ENCODE measurements around the gene TMEM258. TPM values are rescaled to one million over a fixed set of nuclear protein-coding genes. Genes with fewer than 3 reads are reported as not detected.

Gene TMEM258
- total and polyA plus RNA-seq, 2 of the 4 experiments (the other 2 are of a cell fraction) = 107 to 280 TPM

- ChIA-PET CTCF (no interaction called here), POLR2A (ENCODE audit: unreplicated experiment) (no interaction called here)
- peaks cover 15 to 36% of the 10 kb centered on the region in 2 experiments for H3K79me1 ChIP-seq (ENCODE audit: low read depth in 1 of 2, low read length in 2 of 2)
- H4K8ac ChIP-seq (ENCODE audit: low read depth in 2 of 2, low read length in 2 of 2) = no peak overlapping the region
- peaks cover 4% of the 10 kb centered on the region; the same call in 1 of the 2 replicates for H4K20me1 ChIP-seq (ENCODE audit: insufficient read depth, low read length)
- H3K4me1 ChIP-seq (ENCODE audit: control insufficient read depth, insufficient read depth, low read length) = peaks cover 3% of the 10 kb centered on the region
- no peak overlapping the region for H2AFZ ChIP-seq (replicated peaks; ENCODE audit: low read length, poor library complexity)
- WGBS, 2 experiments (ENCODE audit: extremely low coverage in 2 of 2, insufficient read length in 1 of 2) = 100% methylated on average over 1 of the region's 3 CpGs; no CpG with 5 or more reads in 1 of the 2 experiments
- no peak overlapping the region for H2AK9ac ChIP-seq (replicated peaks; ENCODE audit: low read depth, low read length, poor library complexity)
- dilution Hi-C loops (cut with HindIII; ENCODE audit: low sequenced_read_pairs, unreplicated experiment) = no loop called here
- no peak overlapping the region for H3K4ac ChIP-seq (ENCODE audit: low read depth, low read length)
- BruUV-seq (replicated peaks) = no TSS peak
- H2AK5ac ChIP-seq (ENCODE audit: low read depth, low read length) = no peak overlapping the region
- intact Hi-C loops (cut with micrococcal nuclease) = no loop called here
- H4K91ac ChIP-seq (ENCODE audit: insufficient read depth, low read depth, low read length) = no peak overlapping the region
- H3K14ac ChIP-seq (replicated peaks; ENCODE audit: low read depth, low read length) = no peak overlapping the region
- H3K9me1 ChIP-seq (ENCODE audit: insufficient read depth, low read length) = peaks cover 9% of the 10 kb centered on the region
- H3K27me3 ChIP-seq (ENCODE audit: control insufficient read depth, insufficient read depth, low read length) = no peaks in the 10 kb centered on the region
- H2BK15ac ChIP-seq (ENCODE audit: low read depth, low read length) = no peak overlapping the region
- H3K9me3 ChIP-seq (ENCODE audit: control insufficient read depth, insufficient read depth, low read length) = no peaks in the 10 kb centered on the region
- H2BK5ac ChIP-seq (ENCODE audit: low read depth, low read length, poor library complexity, severe bottlenecking) = no peak overlapping the region
- H3K23ac ChIP-seq (ENCODE audit: low read depth, low read length) = no peak overlapping the region
- H2BK120ac ChIP-seq (ENCODE audit: low read depth, low read length) = no peak overlapping the region
- ATAC-seq (ENCODE audit: low read depth) = no peak
- no peak overlapping the region for H3K4me2 ChIP-seq (ENCODE audit: low read depth, low read length)
- DNase-seq = peak; percentile 49
- H3K56ac ChIP-seq (ENCODE audit: extremely low read depth, insufficient read depth, low read length) = no peak overlapping the region
- in situ Hi-C loops (cut with MboI; ENCODE audit: low sequenced_read_pairs) = no loop called here
- no peak for TF ChIP-seq CEBPB (IDR thresholded peaks at IDR 0.05; ENCODE audit: low read depth, low read length)
- TF ChIP-seq CTCF (conservative IDR thresholded peaks at IDR 0.05; ENCODE audit: low read depth, low read length) = no peak
- TF ChIP-seq CHD1 (IDR thresholded peaks at IDR 0.05; ENCODE audit: low read depth, low read length) = no peak
- TF ChIP-seq BHLHE40 (IDR thresholded peaks at IDR 0.05; ENCODE audit: low read depth, low read length) = no peak
- TF ChIP-seq MAFK (IDR thresholded peaks at IDR 0.05; ENCODE audit: low read depth, low read length) = no peak
- no peak for TF ChIP-seq RFX5 (IDR thresholded peaks at IDR 0.05; ENCODE audit: low read depth, low read length)
- TF ChIP-seq USF2 (IDR thresholded peaks at IDR 0.05; ENCODE audit: low read depth, low read length) = no peak
- no peak for TF ChIP-seq RCOR1 (IDR thresholded peaks at IDR 0.05; ENCODE audit: insufficient replicate concordance, low read length)
- no peak overlapping the region for H4K5ac ChIP-seq (ENCODE audit: low read depth, low read length)
- H3K9ac ChIP-seq (ENCODE audit: low read depth, low read length) = no peak overlapping the region
- peaks cover 39% of the 10 kb centered on the region for H3K36me3 ChIP-seq (ENCODE audit: control insufficient read depth, insufficient read depth, low read length)
- no peak overlapping the region for H3K27ac ChIP-seq (ENCODE audit: insufficient read depth, low read length)
- H3K18ac ChIP-seq (ENCODE audit: low read depth, low read length) = no peak overlapping the region
- H3K4me3 ChIP-seq (ENCODE audit: insufficient read depth, low read depth, low read length) = no peak overlapping the region
- H2BK20ac ChIP-seq (ENCODE audit: low read depth, low read length) = no peak overlapping the region
Measured at GRCh38 chr11:61803889-61804647, 11.7 kb upstream of the TMEM258 start.

Data from IMR-90 (cell line).